ENCODE measurements around the gene SMAGP. TPM values are rescaled to one million over a fixed set of nuclear protein-coding genes. Genes with fewer than 3 reads are reported as not detected.

Gene SMAGP
- total and polyA plus RNA-seq, 2 of the 4 experiments (the other 2 are of a cell fraction) = 12.2 to 42.7 TPM

DNA sequence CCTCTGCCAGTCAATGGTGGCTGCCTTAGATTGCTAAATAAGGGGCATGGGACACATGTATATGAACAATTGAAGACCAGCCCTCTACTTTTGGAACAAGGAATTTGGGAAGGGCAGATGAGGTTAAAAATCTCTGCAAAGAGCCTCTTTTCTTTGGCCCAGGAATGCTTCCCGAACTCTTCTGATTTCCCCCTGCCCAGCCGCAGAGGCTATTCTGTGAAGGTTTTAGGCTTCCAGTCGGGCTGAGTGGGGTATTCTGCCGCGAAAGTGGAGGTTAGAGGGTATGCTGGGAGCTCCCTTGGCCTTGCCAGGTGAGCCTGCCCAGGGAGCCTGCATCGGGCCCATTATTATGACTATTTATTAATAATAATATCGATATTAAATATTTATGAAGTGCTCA, 53.6 kb downstream of the SMAGP start:
- WGBS, 2 experiments (ENCODE audit: extremely low coverage in 2 of 2, insufficient read length in 1 of 2) = no CpG with 5 or more reads among the region's 7 CpGs
- peak overlapping the region; percentile 77 for H3K4me3 ChIP-seq (ENCODE audit: insufficient read depth, low read depth, low read length)
- peak overlapping the region; percentile 58; the same call in 1 of the 2 replicates for H3K27ac ChIP-seq (ENCODE audit: insufficient read depth, low read length)
- H3K23ac ChIP-seq (ENCODE audit: low read depth, low read length) = peak overlapping the region; percentile 78; the same call in 1 of the 2 replicates
- H2BK15ac ChIP-seq (ENCODE audit: low read depth, low read length) = no peak overlapping the region
- POLR2A ChIA-PET (ENCODE audit: unreplicated experiment) = no interaction called here
- H2BK120ac ChIP-seq (ENCODE audit: low read depth, low read length) = no peak overlapping the region
- H2AK9ac ChIP-seq (replicated peaks; ENCODE audit: low read depth, low read length, poor library complexity) = peak overlapping the region; percentile 93
- H3K4me1 ChIP-seq (ENCODE audit: control insufficient read depth, insufficient read depth, low read length) = peaks cover 4% of the 10 kb centered on the region
- H3K4ac ChIP-seq (ENCODE audit: low read depth, low read length) = peak overlapping the region; percentile 25
- intact Hi-C loops (cut with micrococcal nuclease) = no loop called here
- H3K18ac ChIP-seq (ENCODE audit: low read depth, low read length) = no peak overlapping the region
- no TSS peak for BruUV-seq (replicated peaks)
- no peak overlapping the region for H4K91ac ChIP-seq (ENCODE audit: insufficient read depth, low read depth, low read length)
- peaks cover 9% of the 10 kb centered on the region for H3K9me1 ChIP-seq (ENCODE audit: insufficient read depth, low read length)
- H3K79me1 ChIP-seq (ENCODE audit: low read depth in 1 of 2, low read length in 2 of 2) = peaks cover 14 to 29% of the 10 kb centered on the region in 2 experiments; a peak in 3 of 4 replicates
- H2AFZ ChIP-seq (replicated peaks; ENCODE audit: low read length, poor library complexity) = peak overlapping the region; percentile 24
- H3K9me3 ChIP-seq (ENCODE audit: control insufficient read depth, insufficient read depth, low read length) = no peaks in the 10 kb centered on the region
- H3K4me2 ChIP-seq (ENCODE audit: low read depth, low read length) = peak overlapping the region; percentile 68
- no peak overlapping the region for H2BK5ac ChIP-seq (ENCODE audit: low read depth, low read length, poor library complexity, severe bottlenecking)
- no peaks in the 10 kb centered on the region for H4K20me1 ChIP-seq (ENCODE audit: insufficient read depth, low read length)
- CTCF ChIA-PET = interaction anchor here (1.3 kb wide), 1 partner anchor 11 kb away, joined by 3 read pairs; no protein-coding TSS in a partner anchor
- H2BK20ac ChIP-seq (ENCODE audit: low read depth, low read length) = no peak overlapping the region
- no peak overlapping the region for H4K5ac ChIP-seq (ENCODE audit: low read depth, low read length)
- in situ Hi-C loops (cut with MboI; ENCODE audit: low sequenced_read_pairs) = no loop called here
- dilution Hi-C loops (cut with HindIII; ENCODE audit: low sequenced_read_pairs, unreplicated experiment) = no loop called here
- no peak overlapping the region for H3K56ac ChIP-seq (ENCODE audit: extremely low read depth, insufficient read depth, low read length)
- H4K8ac ChIP-seq (ENCODE audit: low read depth in 2 of 2, low read length in 2 of 2) = peak overlapping the region; percentile 41 to 81; a peak in 2 of 4 replicates
- ATAC-seq (ENCODE audit: low read depth) (no peak), DNase-seq (no peak)
- H2AK5ac ChIP-seq (ENCODE audit: low read depth, low read length) = 0 out of 2 replicates have a peak overlapping the region, but pooled peaks have one; percentile 16
- H3K9ac ChIP-seq (ENCODE audit: low read depth, low read length) = peak overlapping the region; percentile 85
- H3K27me3 ChIP-seq (ENCODE audit: control insufficient read depth, insufficient read depth, low read length) = no peaks in the 10 kb centered on the region
- 0 out of 2 replicates have a peak, but pooled peaks cover 1% of the 10 kb centered on the region for H3K36me3 ChIP-seq (ENCODE audit: control insufficient read depth, insufficient read depth, low read length)
- H3K14ac ChIP-seq (replicated peaks; ENCODE audit: low read depth, low read length) = peak overlapping the region; percentile 75
- TF ChIP-seq CHD1 (IDR thresholded peaks at IDR 0.05; ENCODE audit: low read depth, low read length) (no peak), BHLHE40 (IDR thresholded peaks at IDR 0.05; ENCODE audit: low read depth, low read length) (no peak), NFE2L2 (IDR thresholded peaks at IDR 0.05; ENCODE audit: low read depth, low read length) (no peak), FOS (IDR thresholded peaks at IDR 0.05; ENCODE audit: low read depth, low read length) (no peak), CEBPB (IDR thresholded peaks at IDR 0.05; ENCODE audit: low read depth, low read length) (no peak), RAD21 (IDR thresholded peaks at IDR 0.05; ENCODE audit: low read length) (no peak), POLR2A (IDR thresholded peaks at IDR 0.05; ENCODE audit: low read depth, low read length) (no peak), MAFK (IDR thresholded peaks at IDR 0.05; ENCODE audit: low read depth, low read length) (no peak), MAZ (IDR thresholded peaks at IDR 0.05; ENCODE audit: borderline replicate concordance, low read depth, low read length) (no peak), SMC3 (IDR thresholded peaks at IDR 0.05; ENCODE audit: low read depth, low read length) (no peak), MXI1 (IDR thresholded peaks at IDR 0.05; ENCODE audit: borderline replicate concordance, low read depth, low read length) (no peak), RCOR1 (IDR thresholded peaks at IDR 0.05; ENCODE audit: insufficient replicate concordance, low read length) (no peak), RFX5 (IDR thresholded peaks at IDR 0.05; ENCODE audit: low read depth, low read length) (no peak)
- TF ChIP-seq, protein P1, sequence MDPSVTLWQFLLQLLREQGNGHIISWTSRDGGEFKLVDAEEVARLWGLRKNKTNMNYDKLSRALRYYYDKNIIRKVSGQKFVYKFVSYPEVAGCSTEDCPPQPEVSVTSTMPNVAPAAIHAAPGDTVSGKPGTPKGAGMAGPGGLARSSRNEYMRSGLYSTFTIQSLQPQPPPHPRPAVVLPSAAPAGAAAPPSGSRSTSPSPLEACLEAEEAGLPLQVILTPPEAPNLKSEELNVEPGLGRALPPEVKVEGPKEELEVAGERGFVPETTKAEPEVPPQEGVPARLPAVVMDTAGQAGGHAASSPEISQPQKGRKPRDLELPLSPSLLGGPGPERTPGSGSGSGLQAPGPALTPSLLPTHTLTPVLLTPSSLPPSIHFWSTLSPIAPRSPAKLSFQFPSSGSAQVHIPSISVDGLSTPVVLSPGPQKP (IDR thresholded peaks at IDR 0.05; ENCODE audit: borderline replicate concordance, low read depth, low read length) = no peak
- TF ChIP-seq, protein P2, sequence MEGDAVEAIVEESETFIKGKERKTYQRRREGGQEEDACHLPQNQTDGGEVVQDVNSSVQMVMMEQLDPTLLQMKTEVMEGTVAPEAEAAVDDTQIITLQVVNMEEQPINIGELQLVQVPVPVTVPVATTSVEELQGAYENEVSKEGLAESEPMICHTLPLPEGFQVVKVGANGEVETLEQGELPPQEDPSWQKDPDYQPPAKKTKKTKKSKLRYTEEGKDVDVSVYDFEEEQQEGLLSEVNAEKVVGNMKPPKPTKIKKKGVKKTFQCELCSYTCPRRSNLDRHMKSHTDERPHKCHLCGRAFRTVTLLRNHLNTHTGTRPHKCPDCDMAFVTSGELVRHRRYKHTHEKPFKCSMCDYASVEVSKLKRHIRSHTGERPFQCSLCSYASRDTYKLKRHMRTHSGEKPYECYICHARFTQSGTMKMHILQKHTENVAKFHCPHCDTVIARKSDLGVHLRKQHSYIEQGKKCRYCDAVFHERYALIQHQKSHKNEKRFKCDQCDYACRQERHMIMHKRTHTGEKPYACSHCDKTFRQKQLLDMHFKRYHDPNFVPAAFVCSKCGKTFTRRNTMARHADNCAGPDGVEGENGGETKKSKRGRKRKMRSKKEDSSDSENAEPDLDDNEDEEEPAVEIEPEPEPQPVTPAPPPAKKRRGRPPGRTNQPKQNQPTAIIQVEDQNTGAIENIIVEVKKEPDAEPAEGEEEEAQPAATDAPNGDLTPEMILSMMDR (conservative IDR thresholded peaks at IDR 0.05; ENCODE audit: low read depth, low read length) = no peak
- TF ChIP-seq, protein P3, sequence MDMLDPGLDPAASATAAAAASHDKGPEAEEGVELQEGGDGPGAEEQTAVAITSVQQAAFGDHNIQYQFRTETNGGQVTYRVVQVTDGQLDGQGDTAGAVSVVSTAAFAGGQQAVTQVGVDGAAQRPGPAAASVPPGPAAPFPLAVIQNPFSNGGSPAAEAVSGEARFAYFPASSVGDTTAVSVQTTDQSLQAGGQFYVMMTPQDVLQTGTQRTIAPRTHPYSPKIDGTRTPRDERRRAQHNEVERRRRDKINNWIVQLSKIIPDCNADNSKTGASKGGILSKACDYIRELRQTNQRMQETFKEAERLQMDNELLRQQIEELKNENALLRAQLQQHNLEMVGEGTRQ (IDR thresholded peaks at IDR 0.05; ENCODE audit: low read depth, low read length) = no peak

Measured in IMR-90 (cell line).